Trophoblast cell (in vitro differentiated cells and primary cell): ENCODE measurements around the gene CELF4.

ENCODE experiments used
- DNase-seq, 2 donors: peaks; one replicate each; pipeline ENCODE4 v3.0.0-alpha.2; 2016
- H2AFZ ChIP-seq: 2 replicates; pipeline ENCODE4 v1.6.1; 2013; ENCODE audit warnings: low read length, moderate library complexity, mild to moderate bottlenecking; ENCODE audit not compliant: insufficient read depth, poor library complexity
- H2AK5ac ChIP-seq: 2 replicates; pipeline ENCODE4 v1.6.1; 2013; ENCODE audit warnings: mild to moderate bottlenecking, low read length
- H2BK120ac ChIP-seq: 2 replicates; pipeline ENCODE4 v1.6.1; 2013; ENCODE audit warnings: low read length, mild to moderate bottlenecking, moderate library complexity; ENCODE audit not compliant: insufficient read depth, poor library complexity
- H2BK12ac ChIP-seq: 2 replicates; pipeline ENCODE4 v1.6.1; 2013; ENCODE audit warnings: mild to moderate bottlenecking, low read length, moderate library complexity
- H2BK5ac ChIP-seq: 2 replicates; pipeline ENCODE4 v1.6.1; 2013; ENCODE audit warnings: low read length, low read depth, moderate library complexity, mild to moderate bottlenecking; ENCODE audit not compliant: poor library complexity
- H3K14ac ChIP-seq: 2 replicates; pipeline ENCODE4 v1.6.1; 2013; ENCODE audit warnings: mild to moderate bottlenecking, low read length
- H3K18ac ChIP-seq: 2 replicates; pipeline ENCODE4 v1.6.1; 2013; ENCODE audit warnings: mild to moderate bottlenecking, low read length
- H3K23ac ChIP-seq: 2 replicates; pipeline ENCODE4 v1.6.1; 2013; ENCODE audit warnings: low read length
- H3K27ac ChIP-seq: 2 replicates; pipeline ENCODE4 v1.5.1; 2013; ENCODE audit warnings: low read depth, mild to moderate bottlenecking, inconsistent platforms, low read length, moderate library complexity
- H3K27me3 ChIP-seq: 2 replicates; pipeline ENCODE4 v1.6.1; 2013; ENCODE audit warnings: inconsistent platforms, mild to moderate bottlenecking, low read length, moderate library complexity; ENCODE audit not compliant: insufficient read depth
- H3K36me3 ChIP-seq, 2 experiments: 1 replicate in 1 of 2; 2 replicates in 1 of 2; pipeline ENCODE4 v1.6.1; 2013; ENCODE audit warnings: low read length in 2 of 2, mild to moderate bottlenecking in 2 of 2, moderate library complexity in 1 of 2; ENCODE audit not compliant: insufficient read depth in 2 of 2, control insufficient read depth in 1 of 2
- H3K4ac ChIP-seq: 2 replicates; pipeline ENCODE4 v1.6.1; 2013; ENCODE audit warnings: low read depth, mild to moderate bottlenecking, low read length, moderate library complexity
- H3K4me1 ChIP-seq, 2 experiments: 1 replicate in 1 of 2; 2 replicates in 1 of 2; pipeline ENCODE4 v1.6.1; 2013; ENCODE audit warnings: low read length in 2 of 2, mild to moderate bottlenecking in 2 of 2, moderate library complexity in 1 of 2; ENCODE audit not compliant: insufficient read depth in 2 of 2, control insufficient read depth in 1 of 2
- H3K4me2 ChIP-seq: 2 replicates; pipeline ENCODE4 v1.6.1; 2013; ENCODE audit warnings: inconsistent platforms, mild to moderate bottlenecking, low read length, moderate library complexity
- H3K4me3 ChIP-seq: 2 replicates; pipeline ENCODE4 v1.5.1; 2013; ENCODE audit warnings: mild to moderate bottlenecking, low read depth, low read length, inconsistent platforms
- H3K79me1 ChIP-seq: one replicate; pipeline ENCODE4 v1.6.1; 2013; ENCODE audit warnings: low read length
- H3K79me2 ChIP-seq: 2 replicates; pipeline ENCODE4 v1.6.1; 2013; ENCODE audit warnings: low read length, mild to moderate bottlenecking; ENCODE audit not compliant: control insufficient read depth, insufficient read depth, poor library complexity
- H3K9ac ChIP-seq: 2 replicates; pipeline ENCODE4 v1.6.1; 2013; ENCODE audit warnings: mild to moderate bottlenecking, low read length
- H3K9me3 ChIP-seq: 2 replicates; pipeline ENCODE4 v1.6.1; 2013; ENCODE audit warnings: low read depth, mild to moderate bottlenecking, control low read depth, inconsistent platforms, low read length; ENCODE audit not compliant: insufficient read depth
- H4K12ac ChIP-seq: 2 replicates; pipeline ENCODE4 v1.6.1; 2013; ENCODE audit warnings: low read depth, mild to moderate bottlenecking, low read length, moderate library complexity
- H4K8ac ChIP-seq: 2 replicates; pipeline ENCODE4 v1.6.1; 2013; ENCODE audit warnings: low read depth, mild to moderate bottlenecking, low read length, moderate library complexity
- H4K91ac ChIP-seq: one replicate; pipeline ENCODE4 v1.6.1; 2013; ENCODE audit warnings: low read depth, mild to moderate bottlenecking, low read length, moderate library complexity
- WGBS: extraction: QIAGEN DNeasy Blood & Tissue Kit; methylation state at CpG from one replicate; pipeline ENCODE4 v1.1.7; 2013; ENCODE audit warnings: missing lambda C conversion rate; ENCODE audit not compliant: insufficient read length, insufficient coverage; ENCODE audit errors: extremely low coverage; 5-methylcytosine and 5-hydroxymethylcytosine counted together

Gene CELF4

DNA sequence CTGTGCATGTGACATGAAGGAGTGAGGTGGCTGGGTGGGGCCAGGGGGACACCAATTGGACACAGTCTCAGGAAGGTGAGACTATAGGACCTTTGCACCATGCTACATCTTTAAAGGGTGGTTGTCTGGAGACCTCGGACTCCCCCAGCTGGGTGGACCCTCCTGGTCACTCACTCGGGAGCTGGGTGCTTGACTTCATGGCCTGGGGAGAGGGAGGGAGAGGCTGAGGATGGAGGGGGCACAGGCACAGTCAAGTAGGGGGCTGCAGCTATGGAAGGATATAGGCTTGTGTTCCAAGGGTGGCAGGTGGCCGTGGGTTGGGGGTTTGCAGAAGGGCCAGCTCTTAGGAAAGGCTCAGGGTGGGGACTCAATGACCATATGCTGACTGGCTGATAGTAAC, 7.1 kb upstream of the CELF4 start:
- H3K14ac ChIP-seq = no peak overlapping the region
- H3K79me1 ChIP-seq = no peaks in the 10 kb centered on the region
- no peak overlapping the region for H2BK5ac ChIP-seq
- DNase-seq = no peak
- no CpG with 5 or more reads among the region's 3 CpGs for WGBS
- H4K91ac ChIP-seq = no peak overlapping the region
- no peak overlapping the region for H4K12ac ChIP-seq
- H3K36me3 ChIP-seq = no peaks in the 10 kb centered on the region
- no peak overlapping the region for H4K8ac ChIP-seq
- no peak overlapping the region for H3K23ac ChIP-seq
- no peak overlapping the region for H3K4ac ChIP-seq
- H3K79me2 ChIP-seq = no peaks in the 10 kb centered on the region
- H3K27ac ChIP-seq = no peak overlapping the region
- no peak overlapping the region for H2BK120ac ChIP-seq
- H2AK5ac ChIP-seq = no peak overlapping the region
- H2AFZ ChIP-seq = no peak overlapping the region
- H3K27me3 ChIP-seq = peaks cover 13% of the 10 kb centered on the region
- no peaks in the 10 kb centered on the region for H3K4me1 ChIP-seq
- no peak overlapping the region for H3K4me2 ChIP-seq
- no peaks in the 10 kb centered on the region for H3K9me3 ChIP-seq
- H2BK12ac ChIP-seq = no peak overlapping the region
- H3K9ac ChIP-seq = no peak overlapping the region
- no peak overlapping the region for H3K4me3 ChIP-seq
- no peak overlapping the region for H3K18ac ChIP-seq

DNA sequence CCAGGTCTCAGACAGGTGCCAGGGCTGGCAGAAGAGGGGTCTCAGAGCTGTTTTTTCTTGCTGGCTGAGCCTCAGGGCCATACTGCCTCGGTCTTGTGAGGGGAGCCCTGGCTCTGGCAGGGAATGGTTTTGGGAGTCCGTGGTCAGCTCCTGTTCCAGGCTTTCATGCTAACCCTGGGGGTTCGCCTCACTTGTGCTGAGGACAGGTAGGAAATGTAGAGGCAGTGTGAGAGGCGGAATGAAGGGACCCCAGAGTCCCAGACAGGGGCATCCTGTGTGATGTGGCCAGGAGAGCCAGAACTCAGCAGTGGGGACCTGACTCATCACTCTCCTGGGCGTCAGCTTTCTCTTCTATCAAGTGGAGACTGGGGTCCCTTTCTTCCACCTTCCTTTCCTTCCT, 5.7 kb upstream of the CELF4 start:
- H3K79me2 ChIP-seq = no peaks in the 10 kb centered on the region
- no peak overlapping the region for H4K12ac ChIP-seq
- H3K4ac ChIP-seq = no peak overlapping the region
- H3K9ac ChIP-seq = no peak overlapping the region
- H2AFZ ChIP-seq = no peak overlapping the region
- WGBS = no CpG with 5 or more reads among the region's 5 CpGs
- no peak overlapping the region for H2BK5ac ChIP-seq
- no peak overlapping the region for H2BK12ac ChIP-seq
- H4K8ac ChIP-seq = no peak overlapping the region
- no peak for DNase-seq
- H3K79me1 ChIP-seq = no peaks in the 10 kb centered on the region
- H3K9me3 ChIP-seq = no peaks in the 10 kb centered on the region
- no peak overlapping the region for H3K18ac ChIP-seq
- H2BK120ac ChIP-seq = no peak overlapping the region
- H3K14ac ChIP-seq = no peak overlapping the region
- no peak overlapping the region for H3K23ac ChIP-seq
- peaks cover 26% of the 10 kb centered on the region for H3K27me3 ChIP-seq
- no peak overlapping the region for H3K4me2 ChIP-seq
- no peak overlapping the region for H3K4me3 ChIP-seq
- no peak overlapping the region for H3K27ac ChIP-seq
- no peak overlapping the region for H2AK5ac ChIP-seq
- no peak overlapping the region for H4K91ac ChIP-seq
- H3K4me1 ChIP-seq = peaks cover 2 to 7% of the 10 kb centered on the region in 2 experiments
- no peaks in the 10 kb centered on the region for H3K36me3 ChIP-seq

DNA sequence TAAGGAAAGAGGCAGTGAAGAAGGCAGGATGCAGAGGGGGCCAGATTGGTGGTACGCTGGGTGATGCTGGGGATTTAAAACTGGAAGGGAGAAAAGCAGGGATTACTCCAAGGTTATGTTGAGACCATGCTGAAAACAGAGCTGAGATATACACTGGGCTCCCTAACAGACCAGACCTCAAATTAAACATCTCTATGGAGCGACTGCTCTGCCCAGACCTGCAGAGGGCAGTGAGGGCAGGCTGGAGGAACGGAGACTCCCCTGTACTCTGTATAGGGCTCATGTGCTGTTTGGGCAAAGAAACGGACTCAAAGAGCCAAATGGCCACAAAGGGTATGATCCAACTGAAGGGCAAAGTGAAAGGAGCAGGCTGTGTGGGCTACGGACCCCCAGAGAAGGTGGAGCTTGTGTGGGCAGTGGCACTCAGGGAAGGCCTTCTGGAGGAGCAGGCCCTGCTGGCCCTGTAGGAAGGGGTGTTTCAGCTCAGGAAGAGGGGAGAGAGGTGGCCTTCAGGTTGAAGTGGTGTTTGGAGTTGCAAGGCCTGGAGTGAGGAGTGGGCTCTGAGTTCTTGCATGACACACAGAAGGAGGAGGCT, 4.8 kb upstream of the CELF4 start:
- Histone ChIP-seq H3K18ac (no peak overlapping the region), H4K91ac (no peak overlapping the region), H2BK120ac (no peak overlapping the region), H2AK5ac (no peak overlapping the region), H2BK5ac (no peak overlapping the region), H2AFZ (no peak overlapping the region), H3K79me1 (no peaks in the 10 kb centered on the region), H3K14ac (no peak overlapping the region), H3K4me3 (no peak overlapping the region), H3K27me3 (peaks cover 26% of the 10 kb centered on the region), H3K23ac (no peak overlapping the region), H3K9ac (no peak overlapping the region), H2BK12ac (no peak overlapping the region), H3K4me2 (no peak overlapping the region), H4K12ac (no peak overlapping the region), H3K4me1 (peaks cover 2 to 7% of the 10 kb centered on the region in 2 experiments), H3K79me2 (no peaks in the 10 kb centered on the region), H3K4ac (no peak overlapping the region), H3K36me3 (no peaks in the 10 kb centered on the region), H3K9me3 (no peaks in the 10 kb centered on the region), H3K27ac (no peak overlapping the region), H4K8ac (no peak overlapping the region)
- no CpG with 5 or more reads among the region's 5 CpGs for WGBS
- DNase-seq = no peak

DNA sequence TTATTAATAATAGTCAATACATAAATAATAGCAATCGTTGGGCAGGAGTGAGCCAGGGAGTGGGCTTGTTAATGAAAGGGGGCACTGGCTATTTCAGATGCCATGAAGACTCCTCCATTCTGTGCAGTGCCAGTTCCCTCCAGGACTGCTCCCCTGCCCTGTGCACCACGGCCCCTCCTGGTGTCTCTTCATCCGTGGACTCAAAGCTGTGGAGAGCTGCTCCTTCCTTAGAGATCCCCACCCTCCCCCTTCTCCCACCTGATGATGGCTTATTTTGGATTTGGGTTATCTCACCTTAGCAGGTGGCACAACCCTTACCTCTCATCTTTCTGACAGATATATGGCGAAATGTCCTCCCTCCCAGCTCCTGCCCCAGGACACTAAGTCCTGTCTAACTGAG, 3.1 kb upstream of the CELF4 start:
- WGBS = no CpG with 5 or more reads among the region's 4 CpGs
- no peaks in the 10 kb centered on the region for H3K36me3 ChIP-seq
- H4K91ac ChIP-seq = no peak overlapping the region
- H3K14ac ChIP-seq = no peak overlapping the region
- no peak overlapping the region for H3K27ac ChIP-seq
- no peak overlapping the region for H2BK5ac ChIP-seq
- no peaks in the 10 kb centered on the region for H3K9me3 ChIP-seq
- no peak overlapping the region for H3K18ac ChIP-seq
- H3K9ac ChIP-seq = no peak overlapping the region
- H3K79me2 ChIP-seq = no peaks in the 10 kb centered on the region
- no peak overlapping the region for H3K4ac ChIP-seq
- H3K4me1 ChIP-seq = peaks cover 8 to 13% of the 10 kb centered on the region in 2 experiments
- H2BK120ac ChIP-seq = no peak overlapping the region
- no peak overlapping the region for H4K12ac ChIP-seq
- H3K79me1 ChIP-seq = no peaks in the 10 kb centered on the region
- no peak for DNase-seq
- H2BK12ac ChIP-seq = no peak overlapping the region
- H3K4me3 ChIP-seq = no peak overlapping the region
- H4K8ac ChIP-seq = no peak overlapping the region
- H2AFZ ChIP-seq = no peak overlapping the region
- H3K27me3 ChIP-seq = peaks cover 32% of the 10 kb centered on the region
- no peak overlapping the region for H3K4me2 ChIP-seq
- no peak overlapping the region for H3K23ac ChIP-seq
- no peak overlapping the region for H2AK5ac ChIP-seq
